Panc1 (cell line): ENCODE measurements around the gene KIAA1958. TPM values are rescaled to one million over a fixed set of nuclear protein-coding genes. Genes with fewer than 3 reads are reported as not detected.

Experiments
- ATAC-seq: fragments of 200-7000 bp; cut with Tn5 transposase; 2 replicates; pipeline ENCODE4 v1.9.1; 2020; ENCODE audit warnings: mild to moderate bottlenecking, moderate library complexity
- BruUV-seq: library from RNA; stranded (reverse); fragments of 400-500 nt; replicated peaks from 2 replicates; lab custom pipeline; 2021; lab: Mats Ljungman, UMichigan
- CTCF ChIA-PET: fragments of 300-600 bp; sonication (Branson Sonifier 250); formaldehyde crosslinking; loops from one replicate; lab custom pipeline; 2022; ENCODE audit warnings: antibody characterized with exemption; lab: Charles Lee
- POLR2A ChIA-PET: fragments of 300-600 bp; sonication (Branson Sonifier 250); formaldehyde crosslinking; loops from one replicate; lab custom pipeline; 2022; ENCODE audit warnings: antibody characterized with exemption; lab: Charles Lee
- DNase-seq: peaks from one replicate; pipeline ENCODE4 v3.0.0-alpha.2; 2010; ENCODE audit warnings: low read depth, low spot score
- H3K27ac ChIP-seq: 2 replicates; pipeline ENCODE4 v1.5.1; 2011; ENCODE audit warnings: mild to moderate bottlenecking, low read length, inconsistent platforms
- H3K27me3 ChIP-seq: fragments of 200-500 bp; sonication (Bioruptor generic); 2 replicates; pipeline ENCODE4 v1.6.0; 2014; ENCODE audit warnings: low read length, inconsistent platforms; ENCODE audit not compliant: control insufficient read depth, insufficient read depth
- H3K36me3 ChIP-seq: fragments of 200-500 bp; sonication (Bioruptor generic); 2 replicates; pipeline ENCODE4 v1.5.1; 2014; ENCODE audit warnings: inconsistent platforms, mild to moderate bottlenecking, low read length, moderate library complexity; ENCODE audit not compliant: control insufficient read depth, insufficient read depth
- H3K4me1 ChIP-seq: 2 replicates; pipeline ENCODE4 v1.5.1; 2011; ENCODE audit warnings: inconsistent platforms, mild to moderate bottlenecking, low read length, moderate library complexity; ENCODE audit not compliant: control insufficient read depth, insufficient read depth
- H3K4me3 ChIP-seq, 2 experiments: 2 replicates each; pipeline ENCODE4 v1.5.1; 2011 to 2012; ENCODE audit warnings: low read depth in 2 of 2, low read length in 2 of 2, mild to moderate bottlenecking in 2 of 2, inconsistent platforms in 1 of 2, moderate library complexity in 1 of 2
- H3K9me3 ChIP-seq: fragments of 200-500 bp; sonication (Bioruptor generic); 2 replicates; pipeline ENCODE4 v1.5.1; 2014; ENCODE audit warnings: low read depth, mild to moderate bottlenecking, inconsistent platforms, low read length, moderate library complexity; ENCODE audit not compliant: control insufficient read depth, insufficient read depth
- CTCF ChIP-seq: fragments of 450-650 bp; IDR thresholded peaks from 2 replicates; pipeline ENCODE4 v1.5.1; 2017; ENCODE audit warnings: mild to moderate bottlenecking
- POLR2AphosphoS5 ChIP-seq: IDR thresholded peaks from 2 replicates; pipeline ENCODE4 v1.6.1; 2012; ENCODE audit warnings: mild to moderate bottlenecking, low read depth, low read length, moderate library complexity
- REST ChIP-seq, 2 experiments: IDR thresholded peaks; 2 replicates each; pipeline ENCODE4 v1.6.1; 2011 to 2012; ENCODE audit warnings: low read depth in 2 of 2, control low read depth in 1 of 2, low read length in 1 of 2, mild to moderate bottlenecking in 1 of 2, moderate library complexity in 1 of 2; ENCODE audit not compliant: insufficient read depth in 1 of 2
- SIN3A ChIP-seq: IDR thresholded peaks from 2 replicates; pipeline ENCODE4 v1.6.1; 2012; ENCODE audit warnings: low read depth, mild to moderate bottlenecking, low read length, moderate library complexity, borderline replicate concordance; ENCODE audit not compliant: insufficient read depth
- TCF7L2 ChIP-seq: IDR thresholded peaks from 2 replicates; pipeline ENCODE4 v1.6.1; 2011; ENCODE audit warnings: mild to moderate bottlenecking, low read depth, low read length, inconsistent platforms
- in situ Hi-C: cut with HindIII; loops from 2 replicates; pipeline ENCODE4 v1.10.0; 2016; ENCODE audit warnings: low sequenced_read_pairs, low pct_unique_long_range_greater_than_20kb
- intact Hi-C: fragments of 100-400 bp; cut with micrococcal nuclease; formaldehyde crosslinking; loops from one replicate; pipeline ENCODE4 v1.10.0; 2022; ENCODE audit not compliant: unreplicated experiment
- total RNA-seq: library from RNA; stranded (reverse); gene quantifications from one replicate; pipeline ENCODE4 v1.2.1, GENCODE V29; 2021; ENCODE audit not compliant: unreplicated experiment

The KIAA1958 gene
- total RNA-seq, 1 experiment from 2014 or later: 10.4 TPM

GRCh38 chr9:112620388-112620787 is 133.8 kb downstream of the KIAA1958 start:
- DNase-seq (no peak), ATAC-seq (no peak)
- no TSS peak for BruUV-seq
- in situ Hi-C loops (no loop called here), intact Hi-C loops (no loop called here)
- Histone ChIP-seq H3K4me1 (no peaks in the 10 kb centered on the region), H3K4me3 (no peak overlapping the region), H3K27ac (no peak overlapping the region), H3K9me3 (no peaks in the 10 kb centered on the region), H3K27me3 (no peaks in the 10 kb centered on the region), H3K36me3 (no peaks in the 10 kb centered on the region)
- CTCF ChIA-PET: no interaction called here
- TF ChIP-seq TCF7L2 (no peak), CTCF (no peak), POLR2AphosphoS5 (no peak), SIN3A (no peak), REST (IDR thresholded peaks at IDR 0.05; ENCODE audit: insufficient read depth in 1 of 2, low read depth in 2 of 2, low read length in 1 of 2) (no peak)
- POLR2A ChIA-PET: no interaction called here

GRCh38 chr9:112621018-112621655 is 134.5 kb downstream of the KIAA1958 start:
- Histone ChIP-seq H3K4me3 (no peak overlapping the region), H3K36me3 (no peaks in the 10 kb centered on the region), H3K27ac (no peak overlapping the region), H3K27me3 (no peaks in the 10 kb centered on the region), H3K4me1 (no peaks in the 10 kb centered on the region), H3K9me3 (no peaks in the 10 kb centered on the region)
- ATAC-seq: no peak
- TF ChIP-seq POLR2AphosphoS5: no peak
- TF ChIP-seq REST (IDR thresholded peaks at IDR 0.05; ENCODE audit: insufficient read depth in 1 of 2, low read depth in 2 of 2, low read length in 1 of 2): no peak
- TF ChIP-seq CTCF: no peak
- TF ChIP-seq TCF7L2: no peak
- TF ChIP-seq SIN3A: no peak
- ChIA-PET CTCF (no interaction called here), POLR2A (no interaction called here)
- intact Hi-C loops: no loop called here
- in situ Hi-C loops: no loop called here
- DNase-seq: no peak
- no TSS peak for BruUV-seq
